K562 (cell line): Measurements from ENCODE around the gene RPS19BP1. TPM values are rescaled to one million over a fixed set of nuclear protein-coding genes. Genes with fewer than 3 reads are reported as not detected.
A peak's percentile ranks its signal among the peaks of the same experiment; 100 is the strongest.

Experiments
- ATAC-seq: fragments of 200-7000 bp; cut with Tn5 transposase; 3 replicates; pipeline ENCODE4 v1.9.1; 2020; ENCODE audit warnings: moderate library complexity
- BruUV-seq: library from RNA; stranded (reverse); fragments of 400-500 nt; replicated peaks from 2 replicates; lab custom pipeline; 2021; lab: Mats Ljungman, UMichigan
- CTCF ChIA-PET: fragments of 300-600 bp; formaldehyde crosslinking; extraction: SDS; loops from one replicate; lab custom pipeline; 2021; ENCODE audit warnings: low intra/inter-chr PET ratio; lab: Yijun Ruan, JAX
- POLR2A ChIA-PET: fragments of 300-600, 350-650 bp; sonication (Branson Sonifier 250); formaldehyde crosslinking; extraction: SDS; loops from one replicate; lab custom pipeline; 2021; ENCODE audit warnings: antibody characterized with exemption, inconsistent platforms; lab: Yijun Ruan, JAX
- DNase-seq, 4 experiments: peaks; one replicate each; pipeline versions ENCODE4 v3.0.0 to v3.0.0-alpha.2; 2011 to 2018; ENCODE audit warnings: low spot score in 3 of 4, mixed read lengths in 3 of 4; ENCODE audit errors: extremely low read depth in 1 of 4
- FAIRE-seq: peaks from 2 replicates; lab custom pipeline; 2011; peaks lifted over from hg19 to GRCh38; lab: Jason Lieb, UNC
- H2AFZ ChIP-seq: 2 replicates; pipeline ENCODE4 v1.6.0; 2011; ENCODE audit warnings: low read depth, low read length, control low read depth, inconsistent platforms
- H3K27ac ChIP-seq: fragments of 200-600 bp; 3 replicates; pipeline ENCODE4 v1.8.0; 2011; ENCODE audit warnings: low read depth, mild to moderate bottlenecking, control low read depth, inconsistent platforms, low read length, moderate library complexity, mixed read lengths; ENCODE audit errors: extremely low read depth
- H3K27me3 ChIP-seq, 2 experiments: fragments of 300-600 bp in 1 of 2; 2 replicates in 1 of 2; 3 replicates in 1 of 2; pipeline versions ENCODE4 v1.6.0 to v1.8.0; 2011; ENCODE audit warnings: inconsistent platforms in 2 of 2, low read length in 2 of 2, mild to moderate bottlenecking in 1 of 2, mixed read lengths in 1 of 2, moderate library complexity in 1 of 2; ENCODE audit not compliant: control insufficient read depth in 2 of 2, insufficient read depth in 2 of 2
- H3K36me3 ChIP-seq: fragments of 300-600 bp; 3 replicates; pipeline ENCODE4 v1.8.0; 2011; ENCODE audit warnings: mild to moderate bottlenecking, low read length, inconsistent platforms; ENCODE audit not compliant: control insufficient read depth, insufficient read depth
- H3K4me1 ChIP-seq, 2 experiments: fragments of 200-600 bp in 1 of 2; replicated peaks in 1 of 2; 2 replicates in 1 of 2; 3 replicates in 1 of 2; pipeline versions ENCODE4 v1.5.1 to v1.8.0; 2011; ENCODE audit warnings: inconsistent platforms in 2 of 2, low read length in 2 of 2, mild to moderate bottlenecking in 1 of 2, mixed read lengths in 1 of 2, moderate library complexity in 1 of 2; ENCODE audit not compliant: control insufficient read depth in 2 of 2, insufficient read depth in 2 of 2
- H3K4me2 ChIP-seq: 2 replicates; pipeline ENCODE4 v1.6.1; 2011; ENCODE audit warnings: low read length, control low read depth, inconsistent platforms, mixed read lengths; ENCODE audit not compliant: insufficient read depth
- H3K4me3 ChIP-seq: fragments of 200-600 bp; sonication (generic), shearing (Covaris generic); 2 replicates; pipeline ENCODE4 v1.5.1; 2016; ENCODE audit warnings: control low read depth, inconsistent platforms
- H3K79me2 ChIP-seq: fragments of 200-600 bp; 3 replicates; pipeline ENCODE4 v1.8.0; 2011; ENCODE audit warnings: low read length, inconsistent platforms; ENCODE audit not compliant: control insufficient read depth, insufficient read depth
- H3K9ac ChIP-seq, 2 experiments: 2 replicates each; pipeline versions ENCODE4 v1.6.0 to v1.6.1; 2011; ENCODE audit warnings: low read depth in 2 of 2, low read length in 2 of 2, control low read depth in 1 of 2, inconsistent platforms in 1 of 2, mild to moderate bottlenecking in 1 of 2, mixed read lengths in 1 of 2; ENCODE audit not compliant: insufficient read depth in 1 of 2
- H3K9me1 ChIP-seq: one replicate; pipeline ENCODE4 v1.6.0; 2011; ENCODE audit warnings: inconsistent platforms, mild to moderate bottlenecking, low read length, moderate library complexity; ENCODE audit not compliant: control insufficient read depth, insufficient read depth
- H3K9me3 ChIP-seq: replicated peaks from 2 replicates; pipeline ENCODE4 v1.5.1; 2011; ENCODE audit warnings: low read depth, low read length, inconsistent platforms; ENCODE audit not compliant: control insufficient read depth, insufficient read depth
- H4K20me1 ChIP-seq: replicated peaks from 2 replicates; pipeline ENCODE4 v1.6.1; 2011; ENCODE audit warnings: low read length, inconsistent platforms, mixed read lengths; ENCODE audit not compliant: control insufficient read depth, insufficient read depth
- CBFB ChIP-seq: sonication (generic); formaldehyde crosslinking; IDR thresholded peaks from 2 replicates; pipeline ENCODE4 v1.4.0; 2020; ENCODE audit warnings: mild to moderate bottlenecking, missing genetic modification reagents
- SOX6 ChIP-seq: fragments of 450-650 bp; IDR thresholded peaks from 2 replicates; pipeline ENCODE4 v1.6.1; 2014; ENCODE audit warnings: mild to moderate bottlenecking
- ZBTB1 ChIP-seq: sonication (generic); formaldehyde crosslinking; IDR thresholded peaks from 2 replicates; pipeline ENCODE4 v1.8.1; 2023; ENCODE audit warnings: missing genetic modification reagents, low read depth, mild to moderate bottlenecking, borderline replicate concordance
- ZBTB33 ChIP-seq: sonication (generic); formaldehyde crosslinking; IDR thresholded peaks from 2 replicates; pipeline ENCODE4 v1.8.1; 2023; ENCODE audit warnings: mild to moderate bottlenecking, missing genetic modification reagents
- ZC3H8 ChIP-seq: fragments of 450-650 bp; IDR thresholded peaks from 2 replicates; pipeline ENCODE4 v1.6.1; 2017
- ZFP36 ChIP-seq: fragments of 150-350 bp; IDR thresholded peaks from 2 replicates; pipeline ENCODE4 v1.6.1; 2018; ENCODE audit warnings: low read length, low read depth; ENCODE audit not compliant: partially characterized antibody
- ZNF12 ChIP-seq: sonication (generic); formaldehyde crosslinking; IDR thresholded peaks from 2 replicates; pipeline ENCODE4 v1.4.0; 2020; ENCODE audit warnings: mild to moderate bottlenecking, missing genetic modification reagents
- WGBS: fragments of 100-300 bp; shearing (Covaris generic); methylation state at CpG from one replicate; pipeline ENCODE4 v1.1.6; 2016; ENCODE audit warnings: low coverage, mixed read lengths; ENCODE audit not compliant: insufficient coverage; ENCODE audit errors: missing lambda C conversion rate; 5-methylcytosine and 5-hydroxymethylcytosine counted together
- in situ Hi-C: fragments of 300-500 bp; cut with MboI; formaldehyde crosslinking; loops from 4 replicates; pipeline ENCODE4 v1.15.0; 2018; ENCODE audit warnings: inconsistent platforms, mixed read lengths
- intact Hi-C: fragments of 100-400 bp; cut with micrococcal nuclease; formaldehyde crosslinking; loops from 2 replicates; pipeline ENCODE4 v1.14.2; 2022
- polyA plus RNA-seq, 8 experiments: library from polyadenylated mRNA; depleted of rRNA in 4 of 8; stranded (reverse) in 5 of 8; unstranded in 3 of 8; fragments of >200 nt; fragmentation: Nextera tagmentation in 2 of 8; fragmentation: Illumina TruSeq in 1 of 8; extraction: Ambion mirVana in 2 of 8; extraction: Trizol in 1 of 8; gene quantifications; 2 replicates each; pipeline versions ENCODE4 v1.2.1 to v1.2.3, GENCODE V29; 2011 to 2014; ENCODE audit warnings: inconsistent platforms in 1 of 8, missing spikeins in 1 of 8
- total RNA-seq, 7 experiments: library from RNA; depleted of rRNA in 6 of 7; stranded (reverse); fragments of >200 nt in 6 of 7; fragmentation: Illumina TruSeq in 2 of 7; extraction: Trizol in 2 of 7; gene quantifications; 2 replicates each; pipeline versions ENCODE4 v1.2.1 to v1.2.3, GENCODE V29; 2011 to 2021; ENCODE audit warnings: low replicate concordance in 1 of 7

Gene RPS19BP1
- total and polyA plus RNA-seq, 9 of the 15 experiments (the other 6 are each of a cell fraction or from before 2014, with no cell fraction given): 3.0 to 223 (median 84.3) TPM

DNA sequence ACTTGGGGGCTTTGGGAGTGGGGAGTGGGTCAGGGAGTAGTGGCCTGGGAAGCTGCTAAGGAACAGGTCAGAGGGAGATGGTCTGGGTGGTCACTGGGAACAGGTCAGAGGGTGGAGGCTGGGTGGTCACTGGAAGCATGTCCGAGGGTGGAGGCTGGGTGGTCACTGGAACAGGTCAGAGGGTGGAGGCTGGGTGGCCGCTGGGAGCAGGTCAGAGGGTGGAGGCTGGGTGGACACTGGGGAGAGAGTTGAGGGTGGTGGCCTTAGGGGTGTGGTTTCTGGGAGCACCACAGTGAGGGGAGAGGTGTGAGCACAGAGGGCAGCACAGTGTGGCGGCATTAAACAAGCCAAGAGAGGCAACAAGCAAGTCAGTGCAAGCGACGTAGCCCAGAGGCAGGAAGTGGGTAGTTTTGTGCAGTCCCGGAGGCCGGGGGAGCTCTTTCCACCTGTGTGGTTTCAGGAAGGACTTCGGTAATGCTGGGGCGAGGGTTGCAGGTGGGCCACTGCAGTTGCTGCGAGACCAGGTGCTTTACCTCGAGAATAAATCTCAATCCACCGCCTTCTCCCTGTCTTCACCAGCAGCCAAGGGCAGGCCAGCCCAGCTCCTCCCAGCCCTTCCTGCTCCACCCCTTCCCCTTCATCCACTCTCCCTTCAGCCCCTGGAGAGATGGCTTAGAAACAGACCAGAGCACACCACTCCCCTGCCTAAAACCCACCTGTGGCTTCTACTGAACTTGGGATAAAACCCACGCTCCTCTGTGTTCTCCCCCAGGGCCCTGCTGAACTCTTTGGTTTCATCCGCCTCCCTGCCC, 34.8 kb upstream of the RPS19BP1 start:
- in situ Hi-C loops: no loop called here
- DNase-seq: no peak
- ATAC-seq: peak; percentile 54; the same call in 2 of the 3 replicates
- H4K20me1 ChIP-seq: no peaks in the 10 kb centered on the region
- no peaks in the 10 kb centered on the region for H3K9me3 ChIP-seq
- 57% methylated on average over 10 of the region's 14 CpGs for WGBS
- no peaks in the 10 kb centered on the region for H3K79me2 ChIP-seq
- H3K4me1 ChIP-seq: peaks cover 0 to 27% of the 10 kb centered on the region in 2 experiments; a peak in 3 of 5 replicates
- H2AFZ ChIP-seq: no peak overlapping the region
- H3K9me1 ChIP-seq: no peaks in the 10 kb centered on the region
- no peak for FAIRE-seq
- H3K4me2 ChIP-seq: no peak overlapping the region
- BruUV-seq: no TSS peak
- ChIA-PET CTCF (no interaction called here), POLR2A (interaction anchor here (0.5 kb wide), 1 partner anchor 400 kb away, joined by 4 read pairs; no protein-coding TSS in a partner anchor)
- H3K27me3 ChIP-seq: no peaks in the 10 kb centered on the region
- no peaks in the 10 kb centered on the region for H3K36me3 ChIP-seq
- no peak overlapping the region for H3K27ac ChIP-seq
- H3K9ac ChIP-seq: peak overlapping the region in 1 of 2 experiments; percentile 58; a peak in 2 of 4 replicates
- H3K4me3 ChIP-seq: no peak overlapping the region
- TF ChIP-seq ZNF12 (CRISPR knock-in tag): no peak
- no peak for TF ChIP-seq SOX6
- TF ChIP-seq ZBTB33 (CRISPR knock-in tag): peak; percentile 57
- no peak for TF ChIP-seq CBFB
- TF ChIP-seq ZC3H8: no peak
- TF ChIP-seq ZBTB1 (CRISPR knock-in tag): no peak
- peak; percentile 73 for TF ChIP-seq ZFP36
- intact Hi-C loops: no loop called here
